Endothelial cell (in vitro differentiated cells): ENCODE data around the gene SETD6. TPM values are rescaled to one million over a fixed set of nuclear protein-coding genes. Genes with fewer than 3 reads are reported as not detected.
"Not testable (repeated sequence)": the region's sequence is repeated elsewhere in the genome, so short reads cannot be mapped to it uniquely, and the experiment has no call there.

Experiments
- DNase-seq: peaks from one replicate; pipeline ENCODE4 v3.0.0; 2021; ENCODE audit warnings: low spot score
- H3K27ac Mint-ChIP-seq: one replicate; pipeline ENCODE4 v1.8.0; 2021; ENCODE audit warnings: mixed read lengths, inconsistent platforms; ENCODE audit not compliant: unreplicated experiment
- H3K27me3 Mint-ChIP-seq: one replicate; pipeline ENCODE4 v1.8.0; 2021; ENCODE audit warnings: mild to moderate bottlenecking, moderate library complexity, mixed read lengths, inconsistent platforms; ENCODE audit not compliant: unreplicated experiment
- H3K36me3 Mint-ChIP-seq: one replicate; pipeline ENCODE4 v1.8.0; 2021; ENCODE audit warnings: mild to moderate bottlenecking, low read depth, mixed read lengths, inconsistent platforms; ENCODE audit not compliant: unreplicated experiment
- H3K4me1 Mint-ChIP-seq: one replicate; pipeline ENCODE4 v1.8.0; 2021; ENCODE audit warnings: mild to moderate bottlenecking, mixed read lengths, inconsistent platforms; ENCODE audit not compliant: unreplicated experiment
- H3K4me3 Mint-ChIP-seq: one replicate; pipeline ENCODE4 v1.8.0; 2021; ENCODE audit warnings: mild to moderate bottlenecking, mixed read lengths, inconsistent platforms; ENCODE audit not compliant: unreplicated experiment
- H3K9me3 Mint-ChIP-seq: one replicate; pipeline ENCODE4 v1.8.0; 2021; ENCODE audit warnings: mixed read lengths, inconsistent platforms; ENCODE audit not compliant: unreplicated experiment
- CTCF ChIP-seq: fragments of 200-600 bp; sonication (generic); IDR thresholded peaks from one replicate; pipeline ENCODE4 v1.5.0; 2021; ENCODE audit warnings: antibody characterized with exemption; ENCODE audit not compliant: unreplicated experiment
- total RNA-seq: library from RNA; stranded (reverse); fragmentation: NEBNext Ultra II Directional; extraction: Animal tissue kit (Norgen Biotek cat#: 25700); gene quantifications from one replicate; pipeline ENCODE4 v1.2.1, GENCODE V29; 2021; ENCODE audit not compliant: unreplicated experiment

The SETD6 gene
- total RNA-seq, 1 donor from 2014 or later: 7.9 TPM

- TF ChIP-seq CTCF: peak; percentile 91
- DNase-seq: peak; percentile 90
- Mint-ChIP-seq H3K36me3 (no peaks in the 10 kb centered on the region), H3K27me3 (peaks cover 13% of the 10 kb centered on the region), H3K4me1 (no peaks in the 10 kb centered on the region), H3K27ac (no peak overlapping the region), H3K9me3 (no peaks in the 10 kb centered on the region), H3K4me3 (no peak overlapping the region)
Measured at GRCh38 chr16:58487566-58488351, 27.6 kb upstream of the SETD6 start.

- no peak for DNase-seq
- no peaks in the 10 kb centered on the region for H3K36me3 Mint-ChIP-seq
- H3K4me3 Mint-ChIP-seq: no peak overlapping the region
- peaks cover 12% of the 10 kb centered on the region for H3K27me3 Mint-ChIP-seq
- no peaks in the 10 kb centered on the region for H3K9me3 Mint-ChIP-seq
- H3K4me1 Mint-ChIP-seq: no peaks in the 10 kb centered on the region
- no peak for TF ChIP-seq CTCF
- no peak overlapping the region for H3K27ac Mint-ChIP-seq
Measured at GRCh38 chr16:58488531-58488930, 26.8 kb upstream of the SETD6 start.

GRCh38 chr16:58490065-58490464, 25.3 kb upstream of the SETD6 start:
- H3K4me3 Mint-ChIP-seq: no peak overlapping the region
- H3K9me3 Mint-ChIP-seq: no peaks in the 10 kb centered on the region
- no peaks in the 10 kb centered on the region for H3K36me3 Mint-ChIP-seq
- no peak for TF ChIP-seq CTCF
- DNase-seq: no peak
- H3K4me1 Mint-ChIP-seq: no peaks in the 10 kb centered on the region
- H3K27ac Mint-ChIP-seq: no peak overlapping the region
- peaks cover 16% of the 10 kb centered on the region for H3K27me3 Mint-ChIP-seq

GRCh38 chr16:58490539-58490938, 24.8 kb upstream of the SETD6 start:
- H3K27me3 Mint-ChIP-seq: peaks cover 16% of the 10 kb centered on the region
- H3K4me1 Mint-ChIP-seq, H3K9me3 Mint-ChIP-seq, DNase-seq, H3K4me3 Mint-ChIP-seq, H3K27ac Mint-ChIP-seq, H3K36me3 Mint-ChIP-seq: not testable (repeated sequence)

- Mint-ChIP-seq H3K4me3 (no peak overlapping the region), H3K27me3 (peaks cover 19% of the 10 kb centered on the region), H3K9me3 (no peaks in the 10 kb centered on the region), H3K27ac (no peak overlapping the region), H3K4me1 (no peaks in the 10 kb centered on the region), H3K36me3 (no peaks in the 10 kb centered on the region)
- DNase-seq: no peak
- TF ChIP-seq CTCF: no peak
Measured at GRCh38 chr16:58492066-58492465, 23.3 kb upstream of the SETD6 start.
